Karpas-422 (cell line): ENCODE measurements around the gene IER5L. TPM values are rescaled to one million over a fixed set of nuclear protein-coding genes. Genes with fewer than 3 reads are reported as not detected.

Experiments used
- DNase-seq: peaks from one replicate; pipeline ENCODE4 v3.0.0-alpha.2; 2015
- H2AFZ ChIP-seq: fragments of 200-600 bp; sonication (generic); 2 replicates; pipeline ENCODE4 v1.6.1; 2014; ENCODE audit warnings: antibody characterized with exemption, low read length, mixed read lengths
- H3K27ac ChIP-seq: fragments of 200-600 bp; sonication (generic); 2 replicates; pipeline ENCODE4 v1.5.1; 2014; ENCODE audit warnings: mild to moderate bottlenecking, low read length, moderate library complexity
- H3K27me3 ChIP-seq: fragments of 200-600 bp; sonication (generic); 2 replicates; pipeline ENCODE4 v1.6.1; 2014; ENCODE audit warnings: low read length, mixed read lengths
- H3K36me3 ChIP-seq: fragments of 200-600 bp; sonication (generic); 2 replicates; pipeline ENCODE4 v1.6.1; 2014; ENCODE audit warnings: low read length, mixed read lengths; ENCODE audit not compliant: insufficient read depth
- H3K4me1 ChIP-seq: fragments of 200-600 bp; sonication (generic); 2 replicates; pipeline ENCODE4 v1.6.1; 2014; ENCODE audit warnings: mild to moderate bottlenecking, low read length, mixed read lengths
- H3K4me2 ChIP-seq: fragments of 200-600 bp; sonication (generic); 2 replicates; pipeline ENCODE4 v1.6.1; 2014; ENCODE audit warnings: low read length, low read depth, mild to moderate bottlenecking; ENCODE audit not compliant: poor library complexity, severe bottlenecking
- H3K4me3 ChIP-seq: fragments of 200-600 bp; sonication (generic); 2 replicates; pipeline ENCODE4 v1.5.1; 2014; ENCODE audit warnings: mild to moderate bottlenecking, antibody characterized with exemption, low read length, mixed read lengths
- H3K79me2 ChIP-seq: fragments of 200-600 bp; sonication (generic); 2 replicates; pipeline ENCODE4 v1.6.1; 2014; ENCODE audit warnings: mild to moderate bottlenecking, low read length, mixed read lengths
- H3K9ac ChIP-seq: fragments of 200-600 bp; sonication (generic); 2 replicates; pipeline ENCODE4 v1.6.0; 2014; ENCODE audit warnings: low read length
- H3K9me2 ChIP-seq: fragments of 200-600 bp; sonication (generic), shearing (Covaris generic); replicated peaks from 2 replicates; pipeline ENCODE4 v1.6.0; 2014; ENCODE audit warnings: mild to moderate bottlenecking, low read length, moderate library complexity; ENCODE audit not compliant: insufficient read depth
- H3K9me3 ChIP-seq: fragments of 300-700, 200-600 bp; sonication (generic); 2 replicates; pipeline ENCODE4 v1.6.1; 2014; ENCODE audit warnings: low read length, mixed read lengths
- H4K20me1 ChIP-seq: fragments of 200-600 bp; sonication (generic); 2 replicates; pipeline ENCODE4 v1.6.1; 2014; ENCODE audit warnings: mild to moderate bottlenecking, antibody characterized with exemption, low read length, low read depth; ENCODE audit not compliant: insufficient read depth
- total RNA-seq: library from RNA; depleted of rRNA; stranded (reverse); fragments of >200 nt; shearing (Covaris generic); gene quantifications from 2 replicates; pipeline ENCODE4 v1.2.3, GENCODE V29; 2014; ENCODE audit warnings: low replicate concordance

The IER5L gene
- total RNA-seq, 1 experiment from 2014 or later = 0.48 TPM

DNA sequence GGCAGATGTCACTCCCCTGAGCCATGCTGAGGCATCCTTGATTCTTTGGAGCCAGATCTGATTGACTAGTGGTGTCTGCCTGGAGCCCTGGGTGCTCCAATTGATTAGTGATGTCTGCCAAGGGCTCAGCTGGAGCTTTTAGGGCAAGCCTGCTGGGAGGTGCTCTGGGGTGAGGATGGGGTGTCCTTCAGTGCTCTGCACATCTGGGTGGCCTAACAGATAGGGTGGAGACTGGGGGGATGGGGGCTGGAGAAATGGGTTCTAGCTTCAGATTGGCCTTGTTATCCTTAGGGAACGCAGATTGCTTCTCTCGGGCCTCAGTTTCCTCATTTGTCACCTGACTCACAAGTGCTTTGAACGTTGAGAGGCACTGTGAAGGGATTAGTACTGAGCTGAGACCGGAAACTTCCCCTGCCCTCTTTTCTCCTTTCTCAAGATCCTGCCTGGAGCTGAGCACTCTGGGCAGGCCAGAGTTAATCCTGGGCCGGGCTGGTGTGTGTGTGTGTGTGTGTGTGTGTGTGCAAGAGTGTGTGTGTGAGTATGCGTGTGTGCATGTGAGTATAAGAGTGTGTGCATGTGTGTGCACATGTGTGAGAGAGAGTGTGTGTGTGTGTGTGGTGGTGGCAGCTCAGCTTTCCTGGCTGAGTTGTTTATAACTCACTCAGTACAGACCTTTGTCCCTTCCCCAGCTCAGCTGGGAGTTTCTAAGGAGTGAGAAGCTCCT is 5.6 kb upstream of the IER5L start:
- H3K9me3 ChIP-seq = no peaks in the 10 kb centered on the region
- H3K79me2 ChIP-seq = no peaks in the 10 kb centered on the region
- no peaks in the 10 kb centered on the region for H3K27me3 ChIP-seq
- no peak overlapping the region for H3K27ac ChIP-seq
- H3K4me3 ChIP-seq = no peak overlapping the region
- H3K36me3 ChIP-seq = no peaks in the 10 kb centered on the region
- no peak for DNase-seq
- H4K20me1 ChIP-seq = no peaks in the 10 kb centered on the region
- peaks cover 1% of the 10 kb centered on the region; the same call in 1 of the 2 replicates for H3K4me1 ChIP-seq
- no peak overlapping the region for H2AFZ ChIP-seq
- H3K9me2 ChIP-seq = no peaks in the 10 kb centered on the region
- no peak overlapping the region for H3K4me2 ChIP-seq
- no peak overlapping the region for H3K9ac ChIP-seq

DNA sequence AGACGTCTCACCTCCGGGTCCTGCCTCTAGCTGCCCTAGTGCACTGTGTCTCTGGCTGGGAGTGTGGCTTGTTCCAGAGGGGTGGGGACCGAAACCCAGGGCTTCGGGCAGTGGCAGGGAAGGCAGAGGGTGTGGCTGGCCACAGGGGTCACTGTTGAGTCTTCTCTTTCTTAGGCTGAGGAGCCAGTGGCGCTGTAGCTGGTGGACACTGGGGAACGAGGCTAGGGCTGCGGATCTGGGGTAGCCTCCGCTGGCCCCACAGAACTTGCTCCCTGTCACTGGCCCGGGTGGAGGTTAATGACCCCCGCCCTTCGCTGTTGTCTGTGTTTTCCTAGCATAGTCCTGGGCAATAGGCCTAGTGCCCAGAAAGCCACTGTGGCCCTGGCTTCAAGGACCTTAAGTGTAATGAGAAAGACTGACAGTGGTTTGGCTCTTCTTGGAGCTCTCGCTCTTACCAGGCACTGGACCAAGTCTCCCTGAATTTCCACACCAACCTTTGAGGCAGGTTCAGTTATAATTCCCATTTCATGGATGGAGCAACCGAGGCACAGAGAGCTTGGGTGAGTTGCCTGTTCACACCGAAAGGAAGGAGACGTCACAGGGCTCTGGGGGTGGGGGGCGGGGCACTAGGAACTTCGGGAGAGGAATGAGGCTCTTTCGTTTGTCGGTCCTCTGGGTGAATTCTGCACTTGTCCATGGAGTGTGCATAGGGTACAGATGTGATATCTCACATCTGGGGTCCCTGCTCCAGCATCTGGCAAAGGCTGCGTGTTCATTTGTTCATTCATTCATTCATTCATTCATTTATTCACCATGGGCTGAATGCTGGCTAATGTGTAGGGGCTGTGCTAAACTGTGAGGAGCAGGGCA is 4.8 kb upstream of the IER5L start:
- Histone ChIP-seq H3K27ac (no peak overlapping the region), H3K36me3 (no peaks in the 10 kb centered on the region), H3K9me3 (no peaks in the 10 kb centered on the region), H3K9ac (no peak overlapping the region), H3K79me2 (no peaks in the 10 kb centered on the region), H3K4me2 (no peak overlapping the region), H3K9me2 (no peaks in the 10 kb centered on the region), H3K4me1 (peaks cover 7% of the 10 kb centered on the region), H3K27me3 (no peaks in the 10 kb centered on the region), H2AFZ (no peak overlapping the region), H3K4me3 (no peak overlapping the region), H4K20me1 (no peaks in the 10 kb centered on the region)
- DNase-seq = peak; percentile 53

DNA sequence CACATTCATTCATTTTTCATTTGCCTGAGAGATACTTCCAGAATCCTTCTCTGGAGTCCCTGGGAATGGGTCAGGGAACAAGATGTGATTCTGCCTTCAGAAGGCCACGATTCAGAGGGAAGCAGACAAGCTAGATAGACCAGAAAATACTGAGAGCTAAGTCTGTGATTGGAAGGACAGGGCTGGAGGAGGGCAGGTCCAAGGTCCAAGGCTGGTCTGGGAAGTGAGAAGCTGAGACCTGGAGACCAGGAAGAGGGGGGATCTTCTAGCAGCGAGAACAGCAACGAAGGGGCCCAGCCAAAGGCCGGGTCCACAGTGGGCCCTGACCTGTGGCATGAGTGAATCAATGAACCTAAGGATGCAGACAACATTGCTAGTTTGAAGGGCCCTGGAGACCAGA is 4.1 kb upstream of the IER5L start:
- no peak overlapping the region for H2AFZ ChIP-seq
- H3K36me3 ChIP-seq = no peaks in the 10 kb centered on the region
- no peaks in the 10 kb centered on the region for H3K79me2 ChIP-seq
- no peaks in the 10 kb centered on the region for H3K9me3 ChIP-seq
- H3K9me2 ChIP-seq = no peaks in the 10 kb centered on the region
- no peak overlapping the region for H3K9ac ChIP-seq
- no peak overlapping the region for H3K4me3 ChIP-seq
- H4K20me1 ChIP-seq = peaks cover under 1% of the 10 kb centered on the region; the same call in 1 of the 2 replicates
- no peak for DNase-seq
- H3K27ac ChIP-seq = no peak overlapping the region
- H3K4me2 ChIP-seq = no peak overlapping the region
- no peaks in the 10 kb centered on the region for H3K27me3 ChIP-seq
- peaks cover 10% of the 10 kb centered on the region for H3K4me1 ChIP-seq

GRCh38 chr9:129181246-129181645 is 3.2 kb upstream of the IER5L start:
- H3K9me3 ChIP-seq = no peaks in the 10 kb centered on the region
- H4K20me1 ChIP-seq = peaks cover 6% of the 10 kb centered on the region; the same call in 1 of the 2 replicates
- no peaks in the 10 kb centered on the region for H3K36me3 ChIP-seq
- H3K27ac ChIP-seq = no peak overlapping the region
- no peak overlapping the region for H3K4me2 ChIP-seq
- no peak for DNase-seq
- H3K9me2 ChIP-seq = no peaks in the 10 kb centered on the region
- H3K4me3 ChIP-seq = no peak overlapping the region
- H3K9ac ChIP-seq = no peak overlapping the region
- peaks cover 19% of the 10 kb centered on the region for H3K4me1 ChIP-seq
- H2AFZ ChIP-seq = no peak overlapping the region
- no peaks in the 10 kb centered on the region for H3K79me2 ChIP-seq
- H3K27me3 ChIP-seq = no peaks in the 10 kb centered on the region

- DNase-seq = no peak
- H3K4me2 ChIP-seq = peak overlapping the region; percentile 90
- no peaks in the 10 kb centered on the region for H3K9me2 ChIP-seq
- H4K20me1 ChIP-seq = peaks cover 6% of the 10 kb centered on the region; the same call in 1 of the 2 replicates
- H3K27ac ChIP-seq = no peak overlapping the region
- H3K9me3 ChIP-seq = no peaks in the 10 kb centered on the region
- no peak overlapping the region for H3K9ac ChIP-seq
- peak overlapping the region; percentile 32; the same call in 1 of the 2 replicates for H3K4me3 ChIP-seq
- no peaks in the 10 kb centered on the region for H3K79me2 ChIP-seq
- no peaks in the 10 kb centered on the region; the same call in 1 of the 2 replicates for H3K27me3 ChIP-seq
- H3K4me1 ChIP-seq = peaks cover 44% of the 10 kb centered on the region
- H3K36me3 ChIP-seq = no peaks in the 10 kb centered on the region
- no peak overlapping the region for H2AFZ ChIP-seq
Measured at GRCh38 chr9:129178568-129179382, 714 bp upstream of the IER5L start.

GRCh38 chr9:129177443-129177790 is 644 bp downstream of the IER5L start:
- H3K27ac ChIP-seq = no peak overlapping the region
- H2AFZ ChIP-seq = peak overlapping the region; percentile 79; the same call in 1 of the 2 replicates
- H3K4me1 ChIP-seq = peaks cover 46% of the 10 kb centered on the region
- DNase-seq = peak; percentile 75
- H3K4me2 ChIP-seq = peak overlapping the region; percentile 90
- H3K27me3 ChIP-seq = no peaks in the 10 kb centered on the region; the same call in 1 of the 2 replicates
- H3K9me3 ChIP-seq = no peaks in the 10 kb centered on the region
- peak overlapping the region; percentile 65 for H3K9ac ChIP-seq
- H3K36me3 ChIP-seq = no peaks in the 10 kb centered on the region
- H3K9me2 ChIP-seq = no peaks in the 10 kb centered on the region
- peak overlapping the region; percentile 70 for H3K4me3 ChIP-seq
- no peaks in the 10 kb centered on the region for H3K79me2 ChIP-seq
- H4K20me1 ChIP-seq = peaks cover 6% of the 10 kb centered on the region; the same call in 1 of the 2 replicates

DNA sequence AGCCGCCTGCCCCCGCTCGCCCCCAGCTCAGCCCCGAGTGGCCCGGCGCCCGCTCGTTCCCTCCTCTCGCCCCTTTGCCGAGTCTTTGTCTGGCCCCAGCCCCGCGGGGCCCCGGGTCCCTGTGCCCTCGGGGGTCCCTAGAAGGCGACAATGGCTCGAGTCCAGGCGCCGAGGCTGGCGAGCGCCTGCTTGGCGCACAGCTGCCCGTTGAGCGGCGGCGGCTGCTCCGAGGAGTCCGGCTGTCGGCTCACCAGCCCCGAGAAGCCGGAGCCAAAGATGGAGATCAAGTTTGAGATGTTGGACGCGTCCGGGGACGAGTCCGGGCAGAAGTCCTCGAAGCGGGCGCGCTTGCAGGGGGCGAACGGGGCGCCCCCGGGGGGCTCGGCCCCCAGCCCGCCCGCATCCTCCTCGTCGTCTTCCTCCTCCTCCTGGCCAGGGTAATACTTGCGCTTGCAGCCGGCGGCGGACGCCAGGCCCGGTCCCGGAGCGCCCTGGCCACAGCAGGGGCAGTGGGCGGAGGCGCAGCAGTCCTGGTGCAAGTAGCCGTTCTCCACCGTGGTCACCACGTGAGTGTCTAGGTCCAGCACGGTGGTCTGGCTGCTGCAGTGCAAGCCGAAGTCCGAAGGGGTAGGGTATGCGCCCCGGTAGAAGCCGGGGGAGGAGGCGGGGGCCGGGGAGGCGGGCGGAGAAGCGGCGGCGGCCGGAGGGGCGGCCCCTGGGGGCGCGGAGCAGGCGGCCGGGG is 1.2 kb downstream of the IER5L start:
- no peak for DNase-seq
- Histone ChIP-seq H3K4me1 (peaks cover 46% of the 10 kb centered on the region), H3K4me2 (peak overlapping the region; percentile 97), H3K36me3 (no peaks in the 10 kb centered on the region), H3K9ac (no peak overlapping the region), H3K4me3 (peak overlapping the region; percentile 74), H3K27ac (no peak overlapping the region), H3K79me2 (no peaks in the 10 kb centered on the region), H3K9me2 (no peaks in the 10 kb centered on the region), H4K20me1 (peaks cover 6% of the 10 kb centered on the region; the same call in 1 of the 2 replicates), H3K27me3 (no peaks in the 10 kb centered on the region; the same call in 1 of the 2 replicates), H3K9me3 (no peaks in the 10 kb centered on the region), H2AFZ (no peak overlapping the region)
